Measurements from ENCODE around the gene SANBR. TPM values are rescaled to one million over a fixed set of nuclear protein-coding genes. Genes with fewer than 3 reads are reported as not detected.
A peak's percentile ranks its signal among the peaks of the same experiment; 100 is the strongest.

The SANBR gene
- total RNA-seq, 1 donor from 2014 or later: 47.3 TPM

- no peak overlapping the region for H2AFZ ChIP-seq (replicated peaks)
- H3K79me2 ChIP-seq (ENCODE audit: low read depth): no peaks in the 10 kb centered on the region
- H3K27me3 Mint-ChIP-seq (ENCODE audit: insufficient read depth, low read depth): no peaks in the 10 kb centered on the region
- no peaks in the 10 kb centered on the region for H3F3A ChIP-seq (ENCODE audit: low read depth)
- H3K4me2 ChIP-seq: no peak overlapping the region
- no peaks in the 10 kb centered on the region for H3K4me1 Mint-ChIP-seq
- no peak overlapping the region for H3K4me3 ChIP-seq
- H3K4me3 Mint-ChIP-seq: no peak overlapping the region
- H3K27me3 ChIP-seq: no peaks in the 10 kb centered on the region
- H3K36me3 Mint-ChIP-seq: peaks cover 21% of the 10 kb centered on the region
- H3K4me1 ChIP-seq: no peaks in the 10 kb centered on the region
- no peaks in the 10 kb centered on the region for H4K20me1 ChIP-seq (ENCODE audit: low read depth)
- DNase-seq (ENCODE audit: low spot score): no peak
- no peaks in the 10 kb centered on the region for H3K9me3 ChIP-seq (ENCODE audit: low read depth)
- H3K9ac ChIP-seq: no peak overlapping the region
- no peak overlapping the region for H3K27ac Mint-ChIP-seq
- H3K27ac ChIP-seq: no peak overlapping the region
- peaks cover 4% of the 10 kb centered on the region for H3K36me3 ChIP-seq
- H3K9me3 Mint-ChIP-seq: no peaks in the 10 kb centered on the region
- TF ChIP-seq EZH2 (IDR thresholded peaks at IDR 0.05) (no peak), EZH2phosphoT487 (IDR thresholded peaks at IDR 0.05) (no peak), CTCF (IDR thresholded peaks at IDR 0.05) (no peak)
Observed at GRCh38 chr2:61100801-61101200, 35.1 kb downstream of the SANBR start.

GRCh38 chr2:61109291-61109690 is 43.6 kb downstream of the SANBR start:
- Histone ChIP-seq H4K20me1 (ENCODE audit: low read depth) (no peaks in the 10 kb centered on the region), H3K9ac (no peak overlapping the region), H2AFZ (replicated peaks) (no peak overlapping the region), H3F3A (ENCODE audit: low read depth) (no peaks in the 10 kb centered on the region), H3K27me3 (no peaks in the 10 kb centered on the region), H3K27ac (no peak overlapping the region), H3K4me3 (no peak overlapping the region), H3K4me1 (no peaks in the 10 kb centered on the region), H3K36me3 (peaks cover 23% of the 10 kb centered on the region), H3K79me2 (ENCODE audit: low read depth) (no peaks in the 10 kb centered on the region), H3K4me2 (no peak overlapping the region), H3K9me3 (ENCODE audit: low read depth) (no peaks in the 10 kb centered on the region)
- DNase-seq (ENCODE audit: low spot score): no peak
- Mint-ChIP-seq H3K27ac (no peak overlapping the region), H3K4me1 (no peaks in the 10 kb centered on the region), H3K36me3 (peaks cover 33% of the 10 kb centered on the region), H3K4me3 (no peak overlapping the region), H3K9me3 (peaks cover 16% of the 10 kb centered on the region), H3K27me3 (ENCODE audit: insufficient read depth, low read depth) (no peaks in the 10 kb centered on the region)
- no peak for TF ChIP-seq EZH2 (IDR thresholded peaks at IDR 0.05)

GRCh38 chr2:61111708-61112107 is 46.0 kb downstream of the SANBR start:
- Histone ChIP-seq H3K4me3 (no peak overlapping the region), H3K36me3 (peaks cover 23% of the 10 kb centered on the region), H2AFZ (replicated peaks) (no peak overlapping the region), H3K9ac (no peak overlapping the region), H3K27me3 (no peaks in the 10 kb centered on the region), H3K79me2 (ENCODE audit: low read depth) (no peaks in the 10 kb centered on the region), H3K27ac (no peak overlapping the region), H3K4me1 (no peaks in the 10 kb centered on the region), H3F3A (ENCODE audit: low read depth) (no peaks in the 10 kb centered on the region), H3K9me3 (ENCODE audit: low read depth) (no peaks in the 10 kb centered on the region), H4K20me1 (ENCODE audit: low read depth) (no peaks in the 10 kb centered on the region), H3K4me2 (no peak overlapping the region)
- Mint-ChIP-seq H3K36me3 (peaks cover 41% of the 10 kb centered on the region), H3K4me1 (no peaks in the 10 kb centered on the region), H3K27ac (no peak overlapping the region), H3K9me3 (peaks cover 19% of the 10 kb centered on the region), H3K27me3 (ENCODE audit: insufficient read depth, low read depth) (no peaks in the 10 kb centered on the region), H3K4me3 (no peak overlapping the region)
- TF ChIP-seq EZH2 (IDR thresholded peaks at IDR 0.05) (no peak), EZH2phosphoT487 (IDR thresholded peaks at IDR 0.05) (no peak), CTCF (IDR thresholded peaks at IDR 0.05) (no peak)
- no peak for DNase-seq (ENCODE audit: low spot score)

GRCh38 chr2:61114147-61114546 is 48.5 kb downstream of the SANBR start:
- Mint-ChIP-seq H3K9me3 (peaks cover 19% of the 10 kb centered on the region), H3K4me1 (no peaks in the 10 kb centered on the region), H3K36me3 (peaks cover 49% of the 10 kb centered on the region), H3K27me3 (ENCODE audit: insufficient read depth, low read depth) (no peaks in the 10 kb centered on the region), H3K4me3 (no peak overlapping the region), H3K27ac (no peak overlapping the region)
- Histone ChIP-seq H3K9ac (no peak overlapping the region), H3K27ac (no peak overlapping the region), H3K27me3 (no peaks in the 10 kb centered on the region), H3K4me1 (no peaks in the 10 kb centered on the region), H3F3A (ENCODE audit: low read depth) (no peaks in the 10 kb centered on the region), H3K4me3 (no peak overlapping the region), H3K4me2 (no peak overlapping the region), H3K79me2 (ENCODE audit: low read depth) (no peaks in the 10 kb centered on the region), H3K36me3 (peaks cover 34% of the 10 kb centered on the region), H3K9me3 (ENCODE audit: low read depth) (no peaks in the 10 kb centered on the region), H4K20me1 (ENCODE audit: low read depth) (no peaks in the 10 kb centered on the region), H2AFZ (replicated peaks) (no peak overlapping the region)
- TF ChIP-seq CTCF (IDR thresholded peaks at IDR 0.05) (no peak), EZH2phosphoT487 (IDR thresholded peaks at IDR 0.05) (no peak), EZH2 (IDR thresholded peaks at IDR 0.05) (no peak)
- DNase-seq (ENCODE audit: low spot score): peak; percentile 4

Other genes with a start within 250 kb of the SANBR start
- 7.1 and 12.0 TPM in 2 replicates for gene REL, start 184.3 kb upstream of the SANBR start, total RNA-seq (ENCODE audit: low replicate concordance)
- 64.9 and 74.9 TPM in 2 replicates for gene PEX13, start 48.2 kb upstream of the SANBR start, total RNA-seq (ENCODE audit: low replicate concordance)
- 10.4 and 11.3 TPM in 2 replicates for gene PUS10, start 47.6 kb upstream of the SANBR start, total RNA-seq (ENCODE audit: low replicate concordance)
- 17.9 and 20.9 TPM in 2 replicates for gene C2orf74, start 96.3 kb downstream of the SANBR start, total RNA-seq (ENCODE audit: low replicate concordance)